ENCODE data around the gene SH3RF1. TPM values are rescaled to one million over a fixed set of nuclear protein-coding genes. Genes with fewer than 3 reads are reported as not detected.

The SH3RF1 gene
- total and polyA plus RNA-seq, 2 of the 8 experiments (the other 6 are each of a cell fraction or from before 2014, with no cell fraction given), result 6.9 to 15.1 TPM

DNA sequence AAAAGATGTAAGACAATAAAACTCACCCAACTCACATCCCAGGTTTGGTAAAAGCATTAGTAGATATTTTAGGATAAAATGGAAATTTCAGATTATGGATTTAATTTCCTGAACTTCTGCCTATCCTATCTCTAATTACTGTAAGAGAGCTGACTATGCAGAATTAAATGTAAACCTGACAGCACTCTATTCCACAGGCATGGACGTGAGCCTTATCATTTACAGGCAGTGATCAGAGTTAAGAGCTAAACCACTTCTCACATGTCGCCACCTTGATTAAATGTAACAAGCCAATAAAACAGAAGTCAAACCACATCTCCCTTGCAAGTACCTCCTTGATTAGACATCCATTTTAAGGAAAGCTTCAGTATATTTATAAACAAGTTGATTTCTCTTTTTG, 163.2 kb downstream of the SH3RF1 start (continued):
- TF ChIP-seq CHD7 (IDR thresholded peaks at IDR 0.05; ENCODE audit: insufficient replicate concordance, low read length), result no peak
